Stomach smooth muscle (tissue), 2 donors: ENCODE results near the gene CAPN5.

Source experiments
- H3K27ac ChIP-seq: one replicate; pipeline ENCODE4 v1.7.0; 2013; ENCODE audit warnings: mild to moderate bottlenecking, low read length, inconsistent platforms
- H3K27me3 ChIP-seq, 2 donors: one replicate each; pipeline ENCODE4 v1.7.0; 2013; ENCODE audit warnings: low read length in 2 of 2; ENCODE audit not compliant: insufficient read depth in 2 of 2, control insufficient read depth in 1 of 2
- H3K36me3 ChIP-seq, 2 donors: one replicate each; pipeline ENCODE4 v1.7.0; 2013; ENCODE audit warnings: low read length in 2 of 2; ENCODE audit not compliant: control insufficient read depth in 2 of 2, insufficient read depth in 2 of 2
- H3K4me1 ChIP-seq: one replicate; pipeline ENCODE4 v1.7.0; 2013; ENCODE audit warnings: low read length; ENCODE audit not compliant: control insufficient read depth, insufficient read depth
- H3K4me3 ChIP-seq, 2 donors: one replicate each; pipeline ENCODE4 v1.7.0; 2013; ENCODE audit warnings: low read length in 2 of 2
- H3K9ac ChIP-seq, 2 donors: one replicate each; pipeline ENCODE4 v1.7.0; 2013; ENCODE audit warnings: low read length in 2 of 2, mild to moderate bottlenecking in 1 of 2
- H3K9me3 ChIP-seq, 2 donors: one replicate each; pipeline ENCODE4 v1.7.0; 2013; ENCODE audit warnings: low read length in 2 of 2; ENCODE audit not compliant: control insufficient read depth in 2 of 2
- donor health status: healthy.
- donor health status: Pancreatic carcinoma.

Gene CAPN5

DNA sequence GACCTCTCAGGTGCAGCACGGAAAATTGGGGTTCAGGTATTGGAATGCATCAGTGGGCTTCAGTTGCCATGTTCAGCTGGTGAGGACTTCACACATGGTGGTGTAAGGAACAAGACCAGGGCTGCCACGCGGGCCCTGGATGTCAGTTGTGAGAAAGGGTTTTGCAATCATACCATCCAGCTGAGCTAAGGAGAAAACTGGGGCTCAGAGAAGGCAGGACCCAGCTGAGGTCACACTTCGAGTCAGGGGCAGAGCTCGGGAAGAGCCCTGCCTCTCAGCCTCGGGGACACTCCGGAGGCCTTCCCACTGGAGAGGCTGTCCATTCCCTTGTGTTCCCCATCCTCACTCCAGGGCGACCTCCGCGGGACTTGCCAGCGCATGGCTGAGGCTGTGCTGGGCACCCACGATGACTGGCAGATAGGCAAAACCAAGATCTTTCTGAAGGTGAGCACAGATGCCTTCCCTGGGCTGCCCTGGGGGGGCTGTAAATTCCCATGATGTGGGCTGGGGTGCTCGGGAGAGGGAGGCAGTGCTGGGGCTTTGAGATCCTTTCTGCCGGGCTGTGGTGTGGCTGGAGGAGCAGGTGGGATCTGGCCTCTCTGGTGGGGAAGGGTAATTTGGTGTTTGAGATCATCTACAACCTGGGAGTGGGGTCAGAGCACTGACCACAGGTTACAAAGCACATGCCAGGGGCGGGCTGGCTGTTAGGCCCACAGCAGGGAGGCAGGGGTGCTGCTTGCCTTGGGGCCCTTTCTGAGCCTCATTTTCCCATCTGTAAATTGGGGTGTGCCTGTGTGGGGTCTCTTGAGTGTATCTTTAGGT lies 108.5 kb downstream of the CAPN5 start:
- no peak overlapping the region for H3K9ac ChIP-seq

More for the DNA sequence above, 108.5 kb downstream of the CAPN5 start:
- Histone ChIP-seq H3K27ac (no peak overlapping the region), H3K9me3 (no peaks in the 10 kb centered on the region), H3K36me3 (no peaks in the 10 kb centered on the region), H3K27me3 (no peaks in the 10 kb centered on the region), H3K4me3 (no peak overlapping the region), H3K4me1 (no peaks in the 10 kb centered on the region)
